ENCODE measurements around the gene NCOR1. TPM values are rescaled to one million over a fixed set of nuclear protein-coding genes. Genes with fewer than 3 reads are reported as not detected.
"Not testable (repeated sequence)": the region's sequence is repeated elsewhere in the genome, so short reads cannot be mapped to it uniquely, and the experiment has no call there.

NCOR1 gene
- total RNA-seq, 1 donor from 2014 or later: 152 TPM

DNA sequence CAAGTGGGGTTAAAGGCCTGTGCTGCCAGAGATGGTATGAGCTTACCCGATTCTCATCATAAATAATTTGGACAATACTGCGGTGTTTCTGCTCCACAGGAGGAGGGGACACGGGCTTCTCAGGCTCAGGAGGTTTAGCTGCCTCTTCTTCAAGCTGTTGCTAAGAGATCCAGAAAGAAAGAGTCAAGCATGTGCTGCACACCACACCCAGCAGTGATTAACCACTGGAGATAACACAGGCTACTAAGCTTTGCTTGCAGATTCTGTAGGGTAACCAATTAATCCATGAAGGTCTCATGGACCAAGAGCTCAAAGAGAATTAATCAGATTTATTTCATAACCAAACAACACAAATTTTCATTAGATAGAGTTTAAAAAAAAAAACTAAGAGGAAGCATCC, 56.6 kb downstream of the NCOR1 start:
- Mint-ChIP-seq H3K4me1 (ENCODE audit: low read depth, unreplicated experiment) (peaks cover 1% of the 10 kb centered on the region), H3K27ac (ENCODE audit: unreplicated experiment) (no peak overlapping the region), H3K4me3 (ENCODE audit: unreplicated experiment) (no peak overlapping the region), H3K36me3 (ENCODE audit: unreplicated experiment) (no peaks in the 10 kb centered on the region), H3K27me3 (ENCODE audit: unreplicated experiment) (no peaks in the 10 kb centered on the region), H3K9me3 (ENCODE audit: unreplicated experiment) (no peaks in the 10 kb centered on the region)
- TF ChIP-seq, protein P1, sequence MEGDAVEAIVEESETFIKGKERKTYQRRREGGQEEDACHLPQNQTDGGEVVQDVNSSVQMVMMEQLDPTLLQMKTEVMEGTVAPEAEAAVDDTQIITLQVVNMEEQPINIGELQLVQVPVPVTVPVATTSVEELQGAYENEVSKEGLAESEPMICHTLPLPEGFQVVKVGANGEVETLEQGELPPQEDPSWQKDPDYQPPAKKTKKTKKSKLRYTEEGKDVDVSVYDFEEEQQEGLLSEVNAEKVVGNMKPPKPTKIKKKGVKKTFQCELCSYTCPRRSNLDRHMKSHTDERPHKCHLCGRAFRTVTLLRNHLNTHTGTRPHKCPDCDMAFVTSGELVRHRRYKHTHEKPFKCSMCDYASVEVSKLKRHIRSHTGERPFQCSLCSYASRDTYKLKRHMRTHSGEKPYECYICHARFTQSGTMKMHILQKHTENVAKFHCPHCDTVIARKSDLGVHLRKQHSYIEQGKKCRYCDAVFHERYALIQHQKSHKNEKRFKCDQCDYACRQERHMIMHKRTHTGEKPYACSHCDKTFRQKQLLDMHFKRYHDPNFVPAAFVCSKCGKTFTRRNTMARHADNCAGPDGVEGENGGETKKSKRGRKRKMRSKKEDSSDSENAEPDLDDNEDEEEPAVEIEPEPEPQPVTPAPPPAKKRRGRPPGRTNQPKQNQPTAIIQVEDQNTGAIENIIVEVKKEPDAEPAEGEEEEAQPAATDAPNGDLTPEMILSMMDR (IDR thresholded peaks at IDR 0.05; ENCODE audit: partially characterized antibody, unreplicated experiment): no peak
- no peak for DNase-seq

DNA sequence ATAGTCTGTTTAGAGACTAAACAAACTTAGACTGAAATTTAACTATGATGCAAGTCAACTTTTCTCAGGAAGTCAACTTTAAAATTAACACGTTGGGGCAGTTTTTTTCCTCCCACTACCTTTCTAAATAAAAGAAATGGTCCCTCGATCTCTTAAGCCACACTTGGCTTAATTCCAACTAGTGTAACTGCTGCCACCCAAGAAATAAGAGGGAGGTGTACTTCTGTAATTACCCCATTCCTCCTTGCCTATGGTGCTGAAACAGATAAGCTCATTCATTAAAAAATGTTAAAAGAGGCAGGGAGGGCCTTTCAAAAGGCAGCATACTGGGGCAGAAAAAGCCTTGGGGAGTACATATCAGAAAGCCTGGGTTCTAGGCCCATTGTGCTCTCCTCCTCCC, 59.8 kb downstream of the NCOR1 start:
- Mint-ChIP-seq H3K4me3 (ENCODE audit: unreplicated experiment) (no peak overlapping the region), H3K9me3 (ENCODE audit: unreplicated experiment) (no peaks in the 10 kb centered on the region), H3K4me1 (ENCODE audit: low read depth, unreplicated experiment) (peaks cover 1% of the 10 kb centered on the region), H3K36me3 (ENCODE audit: unreplicated experiment) (peaks cover 3% of the 10 kb centered on the region), H3K27me3 (ENCODE audit: unreplicated experiment) (no peaks in the 10 kb centered on the region), H3K27ac (ENCODE audit: unreplicated experiment) (no peak overlapping the region)
- TF ChIP-seq, protein P1 (IDR thresholded peaks at IDR 0.05; ENCODE audit: partially characterized antibody, unreplicated experiment): no peak
- DNase-seq: no peak

DNA sequence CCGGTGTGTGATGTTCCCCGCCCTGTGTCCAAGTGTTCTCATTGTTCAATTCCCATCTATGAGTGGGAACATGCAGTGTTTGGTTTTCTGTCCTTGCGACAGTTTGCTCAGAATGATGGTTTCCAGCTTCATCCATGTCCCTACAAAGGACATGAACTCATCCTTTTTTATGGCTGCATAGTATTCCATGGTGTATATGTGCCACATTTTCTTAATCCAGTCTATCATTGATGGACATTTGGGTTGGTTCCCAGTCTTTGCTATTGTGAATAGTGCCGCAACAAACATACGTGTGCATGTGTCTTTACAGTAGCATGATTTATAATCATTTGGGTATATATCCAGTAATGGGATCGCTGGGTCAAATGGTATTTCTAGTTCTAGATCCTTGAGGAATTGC, 63.0 kb downstream of the NCOR1 start:
- DNase-seq; H3K4me3 Mint-ChIP-seq (ENCODE audit: unreplicated experiment); H3K9me3 Mint-ChIP-seq (ENCODE audit: unreplicated experiment); H3K36me3 Mint-ChIP-seq (ENCODE audit: unreplicated experiment); H3K27me3 Mint-ChIP-seq (ENCODE audit: unreplicated experiment); H3K4me1 Mint-ChIP-seq (ENCODE audit: low read depth, unreplicated experiment); H3K27ac Mint-ChIP-seq (ENCODE audit: unreplicated experiment): not testable (repeated sequence)

DNA sequence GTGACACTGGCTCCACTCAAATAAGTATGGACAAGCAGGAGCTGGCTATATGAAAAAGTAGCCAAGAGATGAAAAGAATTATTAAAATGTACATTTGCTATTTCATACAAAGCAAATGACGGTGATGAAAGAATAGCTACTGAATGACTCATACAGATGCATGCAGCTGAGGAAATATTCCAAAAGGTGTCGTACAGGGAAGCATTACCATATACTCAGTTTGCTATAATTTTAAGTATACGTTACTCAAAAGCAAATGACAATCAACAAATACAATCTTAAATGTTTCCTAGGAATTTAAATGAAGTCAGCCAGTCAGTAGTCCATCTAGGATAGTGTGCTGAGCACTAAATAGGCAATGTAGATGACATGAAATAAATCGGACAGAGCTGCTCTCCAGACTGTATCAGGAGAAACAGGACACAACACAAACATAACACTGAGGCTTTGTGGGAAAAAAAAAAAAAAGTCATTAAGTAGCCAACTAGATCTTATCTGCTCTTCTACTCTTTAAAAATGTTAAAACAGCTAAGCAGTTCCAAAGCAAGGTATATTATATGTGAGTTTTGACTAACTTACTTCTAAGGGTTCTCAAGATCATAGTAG, 65.0 kb downstream of the NCOR1 start:
- Mint-ChIP-seq H3K9me3 (ENCODE audit: unreplicated experiment) (peaks cover 3% of the 10 kb centered on the region), H3K4me3 (ENCODE audit: unreplicated experiment) (no peak overlapping the region), H3K27ac (ENCODE audit: unreplicated experiment) (peak overlapping the region; percentile 19), H3K4me1 (ENCODE audit: low read depth, unreplicated experiment) (peaks cover 7% of the 10 kb centered on the region), H3K27me3 (ENCODE audit: unreplicated experiment) (peaks cover 1% of the 10 kb centered on the region), H3K36me3 (ENCODE audit: unreplicated experiment) (peaks cover 7% of the 10 kb centered on the region)
- no peak for DNase-seq
- TF ChIP-seq, protein P1 (IDR thresholded peaks at IDR 0.05; ENCODE audit: partially characterized antibody, unreplicated experiment): no peak

DNA sequence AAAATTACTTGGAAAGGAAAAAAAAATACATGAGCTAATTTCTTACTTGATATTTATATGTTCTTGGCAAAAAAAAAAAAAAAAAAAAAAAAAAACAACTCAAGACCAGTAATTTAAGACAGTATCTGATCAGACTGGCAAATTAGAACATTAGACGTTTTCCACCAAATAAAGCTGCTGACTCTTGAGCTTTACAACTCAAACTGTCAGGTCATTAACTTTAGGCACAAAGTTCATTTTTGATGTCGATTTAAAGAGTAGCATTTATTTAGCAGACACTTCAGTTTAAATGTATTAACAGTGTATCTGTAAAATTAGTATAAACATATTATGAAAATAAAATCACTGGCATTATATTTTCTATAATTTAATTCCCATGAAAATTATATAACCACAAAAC, 66.7 kb downstream of the NCOR1 start:
- H3K9me3 Mint-ChIP-seq (ENCODE audit: unreplicated experiment): peaks cover 3% of the 10 kb centered on the region
- H3K27me3 Mint-ChIP-seq (ENCODE audit: unreplicated experiment): peaks cover 1% of the 10 kb centered on the region
- no peak for DNase-seq
- no peak overlapping the region for H3K4me3 Mint-ChIP-seq (ENCODE audit: unreplicated experiment)
- TF ChIP-seq, protein P1 (IDR thresholded peaks at IDR 0.05; ENCODE audit: partially characterized antibody, unreplicated experiment): no peak
- peaks cover 7% of the 10 kb centered on the region for H3K4me1 Mint-ChIP-seq (ENCODE audit: low read depth, unreplicated experiment)
- H3K36me3 Mint-ChIP-seq (ENCODE audit: unreplicated experiment): peaks cover 7% of the 10 kb centered on the region
- H3K27ac Mint-ChIP-seq (ENCODE audit: unreplicated experiment): peak overlapping the region; percentile 57

DNA sequence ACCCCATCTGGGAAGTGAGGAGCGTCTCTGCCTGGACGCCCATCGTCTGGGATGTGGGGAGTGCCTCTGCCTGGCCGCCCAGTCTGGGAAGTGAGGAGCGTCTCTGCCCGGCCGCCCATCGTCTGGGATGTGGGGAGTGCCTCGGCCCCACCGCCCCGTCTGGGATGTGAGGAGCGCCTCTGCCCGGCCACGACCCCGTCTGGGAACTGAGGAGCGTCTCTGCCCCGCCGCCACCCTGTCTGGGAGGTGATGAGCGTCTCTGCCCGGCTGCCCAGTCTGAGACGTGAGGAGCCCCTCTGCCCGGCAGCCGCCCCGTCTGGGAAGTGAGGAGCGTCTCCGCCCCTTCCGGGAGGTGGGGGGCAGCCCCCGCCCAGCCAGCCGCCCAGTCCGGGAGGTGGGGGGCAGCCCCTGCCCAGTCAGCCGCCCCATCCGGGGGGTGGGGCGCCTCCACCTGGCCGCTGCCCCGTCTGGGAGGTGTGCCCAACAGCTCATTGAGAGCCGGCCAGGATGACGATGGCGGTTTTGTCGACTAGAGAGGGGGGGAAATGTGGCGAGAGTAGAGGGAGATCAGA, 69.9 kb downstream of the NCOR1 start:
- H3K4me3 Mint-ChIP-seq (ENCODE audit: unreplicated experiment); H3K27me3 Mint-ChIP-seq (ENCODE audit: unreplicated experiment); H3K36me3 Mint-ChIP-seq (ENCODE audit: unreplicated experiment); H3K4me1 Mint-ChIP-seq (ENCODE audit: low read depth, unreplicated experiment); H3K9me3 Mint-ChIP-seq (ENCODE audit: unreplicated experiment): not testable (repeated sequence)
- peak; percentile 25 for DNase-seq
- peak overlapping the region; percentile 98 for H3K27ac Mint-ChIP-seq (ENCODE audit: unreplicated experiment)

Data from glutamatergic neuron (in vitro differentiated cells).